ENCODE measurements around the gene XYLB. TPM values are rescaled to one million over a fixed set of nuclear protein-coding genes. Genes with fewer than 3 reads are reported as not detected.

Gene XYLB
- polyA plus RNA-seq, 1 of the 3 experiments (the other 2 are of a cell fraction) = 2.7 TPM

DNA sequence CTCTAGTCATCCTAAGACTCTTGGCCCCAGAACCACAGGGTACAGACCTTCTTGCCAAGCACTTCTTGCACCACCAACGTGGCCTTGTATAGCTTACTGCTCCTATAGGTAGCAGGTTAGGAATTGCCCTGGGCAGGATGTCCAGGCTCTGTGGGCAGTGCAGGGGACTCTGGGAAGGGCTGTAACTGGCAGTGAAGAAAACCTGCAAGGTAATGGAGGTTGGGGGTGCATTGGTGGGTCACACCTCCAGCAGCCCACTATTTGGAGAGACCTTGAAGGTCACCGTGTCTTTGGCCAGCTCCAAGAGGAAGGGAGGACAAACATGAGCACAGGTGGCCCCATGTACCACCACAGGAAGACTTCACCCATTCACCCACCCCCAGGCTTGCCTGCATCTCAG is 21.3 kb upstream of the XYLB start:
- Histone ChIP-seq H3F3A (replicated peaks; ENCODE audit: insufficient read depth) (no peaks in the 10 kb centered on the region), H3K4me2 (no peak overlapping the region), H3K27ac (ENCODE audit: low read depth in 2 of 2, low read length in 1 of 2) (no peak overlapping the region), H3K79me2 (ENCODE audit: insufficient read depth) (no peaks in the 10 kb centered on the region), H2AFZ (ENCODE audit: low read depth) (no peak overlapping the region), H3K9me2 (no peaks in the 10 kb centered on the region), H4K20me1 (ENCODE audit: insufficient read depth) (no peaks in the 10 kb centered on the region), H3K27me3 (ENCODE audit: insufficient read depth) (no peaks in the 10 kb centered on the region), H3K9me3 (no peaks in the 10 kb centered on the region), H3K36me3 (replicated peaks in 1 of 2; ENCODE audit: control insufficient read depth in 1 of 2, insufficient read depth in 2 of 2, low read length in 1 of 2) (no peaks in the 10 kb centered on the region), H3K4me3 (ENCODE audit: low read depth in 2 of 2, low read length in 1 of 2) (no peak overlapping the region), H3K9ac (no peak overlapping the region), H3K4me1 (ENCODE audit: control insufficient read depth in 1 of 2, insufficient read depth in 2 of 2, low read depth in 1 of 2, low read length in 1 of 2) (no peaks in the 10 kb centered on the region)
- WGBS (ENCODE audit: low lambda C conversion rate) = 0% methylated on average over 1 of the region's 2 CpGs
- no peak for TF ChIP-seq FOSL2 (IDR thresholded peaks at IDR 0.05; ENCODE audit: borderline replicate concordance, low read depth)
- TF ChIP-seq, protein P1, sequence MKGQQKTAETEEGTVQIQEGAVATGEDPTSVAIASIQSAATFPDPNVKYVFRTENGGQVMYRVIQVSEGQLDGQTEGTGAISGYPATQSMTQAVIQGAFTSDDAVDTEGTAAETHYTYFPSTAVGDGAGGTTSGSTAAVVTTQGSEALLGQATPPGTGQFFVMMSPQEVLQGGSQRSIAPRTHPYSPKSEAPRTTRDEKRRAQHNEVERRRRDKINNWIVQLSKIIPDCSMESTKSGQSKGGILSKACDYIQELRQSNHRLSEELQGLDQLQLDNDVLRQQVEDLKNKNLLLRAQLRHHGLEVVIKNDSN (IDR thresholded peaks at IDR 0.05; ENCODE audit: borderline replicate concordance, low read depth) = no peak
- no peak for TF ChIP-seq MEF2A (IDR thresholded peaks at IDR 0.05; ENCODE audit: borderline replicate concordance, low read depth)
- no peak for TF ChIP-seq RAD21 (IDR thresholded peaks at IDR 0.05; ENCODE audit: low read length)
- no peak for TF ChIP-seq TCF12 (IDR thresholded peaks at IDR 0.05)
- no peak for TF ChIP-seq EZH2phosphoT487 (IDR thresholded peaks at IDR 0.05; ENCODE audit: borderline replicate concordance, low read depth)
- no peak for TF ChIP-seq RCOR1 (IDR thresholded peaks at IDR 0.05; ENCODE audit: low read length)
- TF ChIP-seq, protein P2, sequence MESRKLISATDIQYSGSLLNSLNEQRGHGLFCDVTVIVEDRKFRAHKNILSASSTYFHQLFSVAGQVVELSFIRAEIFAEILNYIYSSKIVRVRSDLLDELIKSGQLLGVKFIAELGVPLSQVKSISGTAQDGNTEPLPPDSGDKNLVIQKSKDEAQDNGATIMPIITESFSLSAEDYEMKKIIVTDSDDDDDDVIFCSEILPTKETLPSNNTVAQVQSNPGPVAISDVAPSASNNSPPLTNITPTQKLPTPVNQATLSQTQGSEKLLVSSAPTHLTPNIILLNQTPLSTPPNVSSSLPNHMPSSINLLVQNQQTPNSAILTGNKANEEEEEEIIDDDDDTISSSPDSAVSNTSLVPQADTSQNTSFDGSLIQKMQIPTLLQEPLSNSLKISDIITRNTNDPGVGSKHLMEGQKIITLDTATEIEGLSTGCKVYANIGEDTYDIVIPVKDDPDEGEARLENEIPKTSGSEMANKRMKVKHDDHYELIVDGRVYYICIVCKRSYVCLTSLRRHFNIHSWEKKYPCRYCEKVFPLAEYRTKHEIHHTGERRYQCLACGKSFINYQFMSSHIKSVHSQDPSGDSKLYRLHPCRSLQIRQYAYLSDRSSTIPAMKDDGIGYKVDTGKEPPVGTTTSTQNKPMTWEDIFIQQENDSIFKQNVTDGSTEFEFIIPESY (IDR thresholded peaks at IDR 0.05; ENCODE audit: borderline replicate concordance, low read depth) = no peak
- TF ChIP-seq FOXJ3 (CRISPR knock-in tag; IDR thresholded peaks at IDR 0.05) = no peak
- no peak for DNase-seq
- CTCF ChIA-PET = interaction anchor here (1.1 kb wide), 1 partner anchor 219 kb away, joined by 3 read pairs; no protein-coding TSS in a partner anchor
- POLR2A ChIA-PET = no interaction called here

DNA sequence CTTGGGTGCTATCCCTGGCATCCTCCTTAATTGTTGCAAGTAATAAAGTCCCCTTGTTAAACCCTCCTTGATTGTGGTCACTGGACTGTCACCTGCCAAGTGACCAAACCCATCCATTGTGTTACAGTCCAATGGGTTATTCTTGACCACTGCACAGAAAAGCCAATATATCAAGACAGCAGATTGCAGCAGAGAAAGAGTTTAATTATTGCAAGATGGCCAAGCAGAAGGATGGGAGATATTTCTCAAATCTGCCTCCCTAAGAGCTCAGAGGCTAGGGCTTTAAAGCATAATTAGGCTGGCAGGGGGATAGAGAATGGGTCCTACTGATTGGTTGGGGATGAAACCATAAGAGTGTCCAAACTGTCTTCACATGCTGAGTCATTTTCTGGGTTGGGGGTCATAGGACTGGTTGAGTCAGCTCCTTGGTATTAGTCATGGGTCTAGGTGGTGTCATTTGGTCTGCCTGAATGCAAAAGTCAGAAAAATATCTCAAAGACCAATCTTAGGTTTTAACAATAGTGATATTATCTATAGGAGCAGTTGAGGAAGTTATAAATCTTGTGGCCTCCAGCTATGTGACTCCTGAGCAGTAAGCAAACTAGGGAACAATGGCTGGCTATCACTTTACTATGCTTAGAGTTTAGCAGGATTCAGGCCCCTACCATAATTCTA is 19.1 kb upstream of the XYLB start:
- Histone ChIP-seq H3K4me1 (ENCODE audit: control insufficient read depth in 1 of 2, insufficient read depth in 2 of 2, low read depth in 1 of 2, low read length in 1 of 2) (no peaks in the 10 kb centered on the region), H3K36me3 (replicated peaks in 1 of 2; ENCODE audit: control insufficient read depth in 1 of 2, insufficient read depth in 2 of 2, low read length in 1 of 2) (no peaks in the 10 kb centered on the region), H3K4me3 (ENCODE audit: low read depth in 2 of 2, low read length in 1 of 2) (no peak overlapping the region), H3F3A (replicated peaks; ENCODE audit: insufficient read depth) (no peaks in the 10 kb centered on the region), H3K4me2 (no peak overlapping the region), H3K9ac (no peak overlapping the region), H2AFZ (ENCODE audit: low read depth) (no peak overlapping the region), H3K9me3 (no peaks in the 10 kb centered on the region), H3K27me3 (ENCODE audit: insufficient read depth) (no peaks in the 10 kb centered on the region), H3K9me2 (no peaks in the 10 kb centered on the region), H3K27ac (ENCODE audit: low read depth in 2 of 2, low read length in 1 of 2) (no peak overlapping the region), H4K20me1 (ENCODE audit: insufficient read depth) (no peaks in the 10 kb centered on the region), H3K79me2 (ENCODE audit: insufficient read depth) (no peaks in the 10 kb centered on the region)
- TF ChIP-seq ELF1 (IDR thresholded peaks at IDR 0.05) = no peak
- peak; percentile 28; the same call in 1 of the 2 replicates for TF ChIP-seq FOSL2 (IDR thresholded peaks at IDR 0.05; ENCODE audit: borderline replicate concordance, low read depth)
- no peak for TF ChIP-seq RXRA (IDR thresholded peaks at IDR 0.05; ENCODE audit: borderline replicate concordance, low read depth)
- 0 out of 4 replicates have a peak, but pooled peaks of 1 of the 2 experiments have one; percentile 22 for TF ChIP-seq EP300 (IDR thresholded peaks at IDR 0.05; ENCODE audit: borderline replicate concordance in 1 of 2, low read depth in 1 of 2, low read length in 1 of 2)
- TF ChIP-seq, protein P3, sequence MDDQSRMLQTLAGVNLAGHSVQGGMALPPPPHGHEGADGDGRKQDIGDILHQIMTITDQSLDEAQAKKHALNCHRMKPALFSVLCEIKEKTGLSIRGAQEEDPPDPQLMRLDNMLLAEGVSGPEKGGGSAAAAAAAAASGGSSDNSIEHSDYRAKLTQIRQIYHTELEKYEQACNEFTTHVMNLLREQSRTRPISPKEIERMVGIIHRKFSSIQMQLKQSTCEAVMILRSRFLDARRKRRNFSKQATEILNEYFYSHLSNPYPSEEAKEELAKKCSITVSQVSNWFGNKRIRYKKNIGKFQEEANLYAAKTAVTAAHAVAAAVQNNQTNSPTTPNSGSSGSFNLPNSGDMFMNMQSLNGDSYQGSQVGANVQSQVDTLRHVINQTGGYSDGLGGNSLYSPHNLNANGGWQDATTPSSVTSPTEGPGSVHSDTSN (IDR thresholded peaks at IDR 0.05) = peak; percentile 29; the same call in 1 of the 2 replicates
- CTCF ChIA-PET = interaction anchor here (0.7 to 1.9 kb wide), 6 partner anchors 9 to 328 kb away, joined by 3 to 7 read pairs (median 3); partner anchors contain the start of gene XYLB
- POLR2A ChIA-PET = no interaction called here
- DNase-seq = no peak
